Ishikawa (cell line): ENCODE results near the gene EFEMP2.

ENCODE experiments used
- CEBPB ChIP-seq: IDR thresholded peaks from 2 replicates; pipeline ENCODE4 v1.6.1; 2012
- CREB1 ChIP-seq: IDR thresholded peaks from 2 replicates; pipeline ENCODE4 v1.6.1; 2012; ENCODE audit warnings: low read depth
- EGR1 ChIP-seq: IDR thresholded peaks from 2 replicates; pipeline ENCODE4 v1.6.1; 2012
- EP300 ChIP-seq: IDR thresholded peaks from 2 replicates; pipeline ENCODE4 v1.6.1; 2012; ENCODE audit warnings: borderline replicate concordance
- FOXM1 ChIP-seq: IDR thresholded peaks from 2 replicates; pipeline ENCODE4 v1.6.1; 2012; ENCODE audit warnings: low read depth, borderline replicate concordance
- NFIC ChIP-seq: IDR thresholded peaks from 2 replicates; pipeline ENCODE4 v1.6.1; 2012
- RAD21 ChIP-seq: IDR thresholded peaks from 2 replicates; pipeline ENCODE4 v1.6.1; 2012; ENCODE audit warnings: low read depth
- TAF1 ChIP-seq: IDR thresholded peaks from 2 replicates; pipeline ENCODE4 v1.6.1; 2012; ENCODE audit warnings: low read depth, mild to moderate bottlenecking
- TCF12 ChIP-seq: IDR thresholded peaks from 2 replicates; pipeline ENCODE4 v1.6.1; 2012; ENCODE audit warnings: low read depth
- TEAD4 ChIP-seq: IDR thresholded peaks from 2 replicates; pipeline ENCODE4 v1.6.1; 2012
- YY1 ChIP-seq: IDR thresholded peaks from 2 replicates; pipeline ENCODE4 v1.6.1; 2012; ENCODE audit warnings: low read depth
- ZBTB7A ChIP-seq: IDR thresholded peaks from 2 replicates; pipeline ENCODE4 v1.6.1; 2012; ENCODE audit warnings: low read depth
- TF ChIP-seq, protein P1 (sequence below): IDR thresholded peaks from 2 replicates; pipeline ENCODE4 v1.6.1; 2012; ENCODE audit warnings: low read depth, mild to moderate bottlenecking
- TF ChIP-seq, protein P2 (sequence below): IDR thresholded peaks from 2 replicates; pipeline ENCODE4 v1.6.1; 2012
- TF ChIP-seq, protein P3 (sequence below): IDR thresholded peaks from 2 replicates; pipeline ENCODE4 v1.6.1; 2012

Gene EFEMP2

GRCh38 chr11:65887723-65888162 lies 15.1 kb upstream of the EFEMP2 start:
- TF ChIP-seq TCF12 (no peak), YY1 (no peak), CEBPB (no peak), FOXM1 (no peak), TAF1 (no peak)
- TF ChIP-seq, protein P1, sequence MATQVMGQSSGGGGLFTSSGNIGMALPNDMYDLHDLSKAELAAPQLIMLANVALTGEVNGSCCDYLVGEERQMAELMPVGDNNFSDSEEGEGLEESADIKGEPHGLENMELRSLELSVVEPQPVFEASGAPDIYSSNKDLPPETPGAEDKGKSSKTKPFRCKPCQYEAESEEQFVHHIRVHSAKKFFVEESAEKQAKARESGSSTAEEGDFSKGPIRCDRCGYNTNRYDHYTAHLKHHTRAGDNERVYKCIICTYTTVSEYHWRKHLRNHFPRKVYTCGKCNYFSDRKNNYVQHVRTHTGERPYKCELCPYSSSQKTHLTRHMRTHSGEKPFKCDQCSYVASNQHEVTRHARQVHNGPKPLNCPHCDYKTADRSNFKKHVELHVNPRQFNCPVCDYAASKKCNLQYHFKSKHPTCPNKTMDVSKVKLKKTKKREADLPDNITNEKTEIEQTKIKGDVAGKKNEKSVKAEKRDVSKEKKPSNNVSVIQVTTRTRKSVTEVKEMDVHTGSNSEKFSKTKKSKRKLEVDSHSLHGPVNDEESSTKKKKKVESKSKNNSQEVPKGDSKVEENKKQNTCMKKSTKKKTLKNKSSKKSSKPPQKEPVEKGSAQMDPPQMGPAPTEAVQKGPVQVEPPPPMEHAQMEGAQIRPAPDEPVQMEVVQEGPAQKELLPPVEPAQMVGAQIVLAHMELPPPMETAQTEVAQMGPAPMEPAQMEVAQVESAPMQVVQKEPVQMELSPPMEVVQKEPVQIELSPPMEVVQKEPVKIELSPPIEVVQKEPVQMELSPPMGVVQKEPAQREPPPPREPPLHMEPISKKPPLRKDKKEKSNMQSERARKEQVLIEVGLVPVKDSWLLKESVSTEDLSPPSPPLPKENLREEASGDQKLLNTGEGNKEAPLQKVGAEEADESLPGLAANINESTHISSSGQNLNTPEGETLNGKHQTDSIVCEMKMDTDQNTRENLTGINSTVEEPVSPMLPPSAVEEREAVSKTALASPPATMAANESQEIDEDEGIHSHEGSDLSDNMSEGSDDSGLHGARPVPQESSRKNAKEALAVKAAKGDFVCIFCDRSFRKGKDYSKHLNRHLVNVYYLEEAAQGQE = no peak

DNA sequence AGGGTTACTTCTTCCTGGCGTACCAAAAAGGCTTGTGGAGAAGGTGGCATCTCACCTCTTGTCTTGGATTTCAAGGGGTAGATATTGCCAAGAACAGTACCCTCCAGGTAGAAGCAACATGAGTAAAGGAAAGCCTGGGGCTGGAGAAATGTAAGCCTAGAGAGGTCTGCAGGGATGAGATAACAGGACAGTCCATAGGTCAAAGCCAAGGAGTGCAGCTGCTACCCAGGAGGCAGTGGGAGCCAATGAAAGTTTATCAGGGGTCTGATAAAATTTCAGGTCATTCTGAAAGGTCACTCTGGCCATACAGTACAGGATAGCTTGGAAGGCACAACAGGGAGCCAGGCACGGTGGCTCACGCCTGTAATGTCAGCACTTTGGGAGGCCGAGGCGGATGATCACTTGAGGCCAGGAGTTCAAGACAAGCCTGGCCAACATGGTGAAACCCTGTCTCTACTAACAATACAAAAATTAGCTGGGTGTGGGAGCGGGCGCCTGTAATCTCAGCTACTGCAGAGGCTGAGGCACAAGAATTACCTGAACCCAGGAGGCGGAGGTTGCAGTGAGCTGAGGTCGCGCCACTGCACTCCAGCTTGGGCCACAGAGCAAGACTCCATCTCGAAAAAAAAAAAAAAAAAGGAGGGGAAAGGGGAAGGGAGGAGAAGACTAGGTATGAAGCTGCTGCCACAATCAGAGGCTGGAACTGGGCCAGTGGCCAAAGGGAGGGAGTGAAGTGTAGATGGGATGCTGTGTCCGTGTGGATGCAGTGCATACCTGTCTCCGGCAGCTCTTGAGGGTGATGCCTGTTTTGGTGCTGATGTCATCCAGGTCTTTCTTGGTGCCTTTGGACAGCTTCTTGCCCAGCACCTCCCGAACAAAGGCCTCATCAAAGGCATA lies 14.5 kb upstream of the EFEMP2 start:
- TF ChIP-seq CREB1 = no peak
- TF ChIP-seq, protein P2, sequence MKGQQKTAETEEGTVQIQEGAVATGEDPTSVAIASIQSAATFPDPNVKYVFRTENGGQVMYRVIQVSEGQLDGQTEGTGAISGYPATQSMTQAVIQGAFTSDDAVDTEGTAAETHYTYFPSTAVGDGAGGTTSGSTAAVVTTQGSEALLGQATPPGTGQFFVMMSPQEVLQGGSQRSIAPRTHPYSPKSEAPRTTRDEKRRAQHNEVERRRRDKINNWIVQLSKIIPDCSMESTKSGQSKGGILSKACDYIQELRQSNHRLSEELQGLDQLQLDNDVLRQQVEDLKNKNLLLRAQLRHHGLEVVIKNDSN = no peak
- TF ChIP-seq TAF1 = no peak
- TF ChIP-seq, protein P3, sequence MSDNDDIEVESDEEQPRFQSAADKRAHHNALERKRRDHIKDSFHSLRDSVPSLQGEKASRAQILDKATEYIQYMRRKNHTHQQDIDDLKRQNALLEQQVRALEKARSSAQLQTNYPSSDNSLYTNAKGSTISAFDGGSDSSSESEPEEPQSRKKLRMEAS = no peak
- TF ChIP-seq ZBTB7A = no peak
- TF ChIP-seq EGR1 = no peak
- TF ChIP-seq YY1 = no peak
- no peak for TF ChIP-seq TEAD4
- TF ChIP-seq, protein P1 = no peak

GRCh38 chr11:65885808-65886536 lies 13.4 kb upstream of the EFEMP2 start:
- no peak for TF ChIP-seq TEAD4
- TF ChIP-seq EP300 = no peak
- TF ChIP-seq TAF1 = no peak
- no peak for TF ChIP-seq TCF12
- TF ChIP-seq, protein P1 = no peak
- TF ChIP-seq RAD21 = no peak
- no peak for TF ChIP-seq CEBPB
- no peak for TF ChIP-seq FOXM1
- TF ChIP-seq, protein P2 = no peak
- TF ChIP-seq YY1 = no peak
- no peak for TF ChIP-seq ZBTB7A
- TF ChIP-seq CREB1 = no peak
- TF ChIP-seq EGR1 = no peak
- TF ChIP-seq, protein P3 = no peak
- TF ChIP-seq NFIC = no peak

DNA sequence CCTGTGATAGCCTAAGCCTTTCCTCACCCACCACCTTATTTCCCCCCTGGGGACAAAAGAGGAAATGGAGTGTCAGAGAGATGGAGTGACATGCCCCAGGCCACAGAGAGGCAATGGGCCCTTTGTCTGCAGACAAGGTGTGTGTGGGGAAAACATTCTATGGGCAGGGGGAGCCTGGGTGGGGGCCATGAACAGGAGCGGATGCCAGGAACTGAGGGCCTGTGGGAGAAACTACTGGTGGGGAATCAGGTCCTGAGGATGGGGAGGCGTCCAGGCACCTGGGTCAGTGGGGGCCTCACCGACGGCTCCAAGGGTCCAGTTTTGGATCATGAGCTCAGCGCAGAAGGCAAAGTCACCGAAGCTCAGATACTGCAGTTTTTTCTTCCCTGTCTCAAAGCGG lies 12.6 kb upstream of the EFEMP2 start:
- TF ChIP-seq, protein P3 = no peak
- TF ChIP-seq CEBPB = no peak
